GM21737 (cell line): ENCODE results near the gene VAMP1.

ENCODE experiments used
- ATAC-seq: cut with Tn5 transposase; IDR thresholded peaks from one replicate; pipeline ENCODE4 v1.9.1; 2021; ENCODE audit warnings: mild to moderate bottlenecking, moderate library complexity; ENCODE audit not compliant: unreplicated experiment

VAMP1 gene

DNA sequence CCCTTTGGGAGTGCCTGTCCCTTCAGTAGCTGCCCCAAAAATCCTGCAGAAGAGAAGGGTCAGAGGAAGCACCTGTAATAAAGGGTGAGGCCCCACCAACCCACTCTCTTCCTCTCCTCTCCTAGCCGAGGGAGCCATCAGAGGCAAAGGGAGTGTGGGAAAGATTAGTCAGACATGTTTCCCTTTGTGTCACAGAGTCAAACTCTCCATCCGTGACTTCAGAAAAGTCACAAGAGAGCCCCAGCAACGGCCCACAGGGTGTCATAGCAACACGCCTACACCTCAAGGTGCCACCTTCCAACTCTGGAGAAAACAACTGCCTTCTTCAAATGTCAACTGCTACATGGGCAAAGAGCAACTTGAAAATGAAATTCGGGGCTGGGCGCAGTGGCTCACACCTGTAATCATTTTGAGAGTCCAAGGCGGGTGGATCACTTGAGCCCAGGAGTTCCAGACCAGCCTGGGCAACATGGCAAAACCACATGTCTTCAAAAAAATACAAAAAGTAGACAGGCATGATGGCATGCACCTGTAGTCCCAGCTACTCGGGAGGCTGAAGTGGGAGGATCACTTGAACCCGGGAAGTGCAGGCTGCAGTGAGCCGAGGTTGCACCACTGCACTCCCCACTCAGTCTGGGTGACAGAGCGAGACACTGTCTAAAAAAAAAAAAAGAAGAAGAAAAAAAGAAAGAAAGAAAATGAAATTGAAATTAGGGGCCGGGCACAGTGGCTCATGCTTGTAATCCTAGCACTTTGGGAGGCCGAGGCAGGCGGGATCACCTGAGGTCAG, 43.4 kb downstream of the VAMP1 start:
- ATAC-seq: peak; percentile 55

DNA sequence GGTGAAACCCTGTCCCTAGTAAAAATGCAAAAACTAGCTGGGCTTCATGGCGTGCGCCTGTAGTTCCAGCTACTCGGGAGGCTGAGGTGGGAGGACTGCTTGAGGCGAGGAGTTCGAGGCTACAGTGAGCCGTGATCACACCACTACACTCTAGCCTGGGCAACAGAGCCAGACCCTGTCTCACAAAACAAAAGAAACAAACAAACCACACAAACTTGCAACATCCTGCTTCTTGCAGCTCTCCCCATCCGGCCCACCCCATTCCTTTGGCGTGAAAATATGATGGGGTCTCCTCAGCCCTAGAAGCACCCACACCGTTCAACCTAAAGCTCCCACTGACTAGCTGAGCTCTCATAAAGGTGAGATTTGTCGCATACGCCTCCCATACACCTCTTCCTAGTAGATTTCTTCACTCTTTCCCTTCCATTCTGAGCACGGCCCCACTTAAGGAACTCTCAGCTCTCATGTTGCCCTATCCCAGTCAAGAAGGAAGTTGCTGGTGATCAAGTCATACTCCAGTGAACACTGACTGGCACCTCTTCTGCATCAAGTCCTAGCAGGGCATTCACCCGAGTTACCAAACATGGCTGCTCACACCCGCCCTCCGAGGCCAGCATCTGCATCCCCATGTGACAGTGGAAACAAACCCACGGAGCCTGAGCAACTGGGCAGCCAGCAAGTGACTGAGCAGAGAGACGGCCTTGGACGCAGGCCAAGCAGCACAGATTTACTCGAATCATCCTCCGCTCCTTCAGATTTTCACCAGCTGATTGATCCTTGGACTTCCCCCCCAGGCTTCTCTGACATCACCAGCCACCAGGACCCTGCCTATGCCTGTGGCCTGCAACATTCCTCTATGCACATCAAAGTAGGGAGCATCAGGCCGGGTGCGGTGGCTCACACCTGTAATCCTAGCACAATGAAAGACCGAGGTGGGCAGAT, 44.6 kb downstream of the VAMP1 start:
- no peak for ATAC-seq

DNA sequence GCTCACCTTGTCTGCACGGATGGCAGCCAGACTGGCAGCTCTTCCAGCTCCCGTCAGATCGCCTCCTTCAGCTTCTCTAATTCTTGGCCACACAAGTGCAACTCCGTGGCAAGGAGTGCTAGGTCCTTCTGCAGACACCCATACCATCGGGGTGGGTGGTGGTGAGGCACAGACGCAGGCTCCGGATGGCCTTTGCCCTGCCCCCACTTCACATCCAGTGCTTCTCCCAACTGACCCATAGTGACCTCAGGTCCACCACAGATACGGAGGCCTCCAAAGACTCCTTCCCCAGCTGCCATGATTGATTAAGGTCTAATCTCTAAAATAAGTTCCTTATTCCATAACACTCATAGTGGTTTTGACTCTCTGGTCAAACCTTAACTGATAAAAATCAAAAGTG, 45.6 kb downstream of the VAMP1 start:
- no peak for ATAC-seq

DNA sequence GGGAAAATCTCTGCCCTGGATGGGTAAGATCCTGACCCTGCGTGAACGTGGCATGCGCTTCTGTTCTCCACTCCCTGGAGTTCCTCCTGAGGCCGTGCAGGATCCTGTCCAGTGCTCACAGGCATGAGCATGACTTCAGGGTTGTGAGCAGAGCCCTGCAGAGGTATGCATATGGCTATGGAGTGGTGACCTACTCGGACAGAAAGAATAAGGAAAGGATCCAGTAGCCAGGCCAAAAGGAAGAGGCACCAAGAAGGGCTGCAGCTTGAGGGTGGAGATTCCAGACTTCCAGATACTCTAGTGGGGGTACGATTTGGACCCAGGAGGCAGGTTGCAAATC, 46.5 kb downstream of the VAMP1 start:
- ATAC-seq: no peak

DNA sequence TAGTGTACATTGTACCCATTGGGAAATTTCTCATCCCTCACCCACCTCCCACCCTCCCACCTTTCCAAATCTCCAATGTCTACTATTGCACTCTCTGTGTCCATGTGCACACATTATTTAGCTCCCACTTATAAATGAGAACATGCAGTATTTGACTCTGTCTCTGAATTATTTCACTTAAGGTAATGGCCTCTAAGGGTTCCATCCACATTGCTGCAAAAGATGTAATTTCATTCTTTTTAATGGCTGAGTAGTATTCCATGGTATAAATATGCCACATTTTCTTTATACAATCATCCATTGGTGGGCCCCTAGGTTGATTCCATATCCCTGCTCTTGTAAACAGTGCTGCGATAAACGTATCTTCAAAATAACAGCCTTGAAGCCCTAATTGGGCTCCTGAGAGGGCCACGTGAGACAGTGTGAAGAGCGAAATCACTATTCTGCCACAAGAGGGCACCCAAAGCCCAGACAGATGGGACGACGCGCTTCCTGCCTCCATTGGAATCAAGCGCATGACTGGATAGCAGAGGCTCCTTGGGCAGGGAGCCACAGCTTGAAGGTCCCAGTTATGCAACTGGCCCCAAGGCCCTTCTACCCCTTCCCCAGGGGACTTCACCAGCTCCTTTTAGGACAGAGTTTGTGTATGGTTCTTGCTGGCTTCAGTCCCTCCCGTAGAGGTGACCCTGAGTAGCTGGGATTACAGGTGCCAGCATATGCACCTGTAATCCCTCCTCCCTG, 47.0 kb downstream of the VAMP1 start:
- ATAC-seq: no peak

DNA sequence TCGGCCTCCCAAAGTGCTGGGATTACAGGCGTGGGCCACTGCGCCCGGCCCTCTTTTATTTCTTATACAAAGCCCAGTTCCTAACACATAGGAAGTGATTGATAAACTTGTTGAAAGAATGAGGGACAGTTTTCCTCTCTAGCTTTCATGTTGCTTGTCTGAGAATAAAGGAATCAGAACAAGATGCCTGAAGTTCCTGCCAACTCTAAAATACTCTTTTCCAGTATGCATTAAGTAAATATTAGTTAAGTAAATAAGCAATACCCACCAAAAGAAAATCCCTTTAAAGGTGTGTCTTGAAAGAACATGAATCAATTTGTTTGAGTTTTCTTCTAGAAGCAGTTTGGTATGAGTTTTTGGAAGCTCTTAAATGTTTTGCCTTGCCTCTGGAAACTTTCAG, 50.1 kb downstream of the VAMP1 start:
- ATAC-seq: no peak

DNA sequence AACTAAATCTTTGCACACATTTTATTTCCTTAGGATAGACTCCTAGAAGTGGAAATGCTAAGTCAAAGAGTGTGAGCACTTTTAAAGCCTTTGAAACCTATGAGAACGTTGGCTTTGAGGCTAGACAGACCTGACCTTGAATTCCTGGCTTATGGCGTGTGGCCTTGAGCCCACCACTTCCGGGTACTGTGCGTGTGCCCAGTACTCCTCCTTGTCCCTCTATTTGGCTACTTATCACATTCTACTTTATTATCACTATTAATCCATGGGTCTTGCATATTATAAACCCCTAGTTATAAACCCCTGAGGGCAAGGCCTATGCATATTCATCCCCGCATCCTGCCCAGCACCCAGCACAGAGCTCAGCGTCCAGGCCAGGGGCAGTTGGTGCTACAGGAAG, 51.7 kb downstream of the VAMP1 start:
- no peak for ATAC-seq

DNA sequence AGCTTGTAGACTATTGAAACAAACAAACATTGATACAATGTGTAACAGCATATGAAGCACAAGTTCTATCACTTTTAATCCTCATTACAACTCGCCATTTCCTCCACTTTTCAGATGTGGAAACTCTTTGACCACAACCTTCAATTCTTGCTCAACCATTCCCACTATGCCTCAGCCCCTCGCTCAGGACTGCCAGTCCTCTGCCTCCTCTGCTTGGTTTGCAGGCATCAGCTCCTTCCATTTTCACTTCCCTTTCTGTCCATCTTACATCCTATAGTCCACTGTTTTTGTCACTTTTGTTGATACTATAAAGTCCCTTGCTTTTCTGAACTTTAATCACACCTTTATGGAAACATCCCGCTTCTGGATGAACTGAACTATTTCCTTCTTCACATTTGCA, 53.9 kb downstream of the VAMP1 start:
- no peak for ATAC-seq
